Panc1 (cell line): ENCODE results near the gene HEATR5A. TPM values are rescaled to one million over a fixed set of nuclear protein-coding genes. Genes with fewer than 3 reads are reported as not detected.

ENCODE experiments used
- ATAC-seq: fragments of 200-7000 bp; cut with Tn5 transposase; 2 replicates; pipeline ENCODE4 v1.9.1; 2020; ENCODE audit warnings: mild to moderate bottlenecking, moderate library complexity
- BruUV-seq: library from RNA; stranded (reverse); fragments of 400-500 nt; replicated peaks from 2 replicates; lab custom pipeline; 2021; lab: Mats Ljungman, UMichigan
- CTCF ChIA-PET: fragments of 300-600 bp; sonication (Branson Sonifier 250); formaldehyde crosslinking; loops from one replicate; lab custom pipeline; 2022; ENCODE audit warnings: antibody characterized with exemption; lab: Charles Lee
- POLR2A ChIA-PET: fragments of 300-600 bp; sonication (Branson Sonifier 250); formaldehyde crosslinking; loops from one replicate; lab custom pipeline; 2022; ENCODE audit warnings: antibody characterized with exemption; lab: Charles Lee
- DNase-seq: peaks from one replicate; pipeline ENCODE4 v3.0.0-alpha.2; 2010; ENCODE audit warnings: low read depth, low spot score
- H3K27ac ChIP-seq: 2 replicates; pipeline ENCODE4 v1.5.1; 2011; ENCODE audit warnings: mild to moderate bottlenecking, low read length, inconsistent platforms
- H3K27me3 ChIP-seq: fragments of 200-500 bp; sonication (Bioruptor generic); 2 replicates; pipeline ENCODE4 v1.6.0; 2014; ENCODE audit warnings: low read length, inconsistent platforms; ENCODE audit not compliant: control insufficient read depth, insufficient read depth
- H3K36me3 ChIP-seq: fragments of 200-500 bp; sonication (Bioruptor generic); 2 replicates; pipeline ENCODE4 v1.5.1; 2014; ENCODE audit warnings: inconsistent platforms, mild to moderate bottlenecking, low read length, moderate library complexity; ENCODE audit not compliant: control insufficient read depth, insufficient read depth
- H3K4me1 ChIP-seq: 2 replicates; pipeline ENCODE4 v1.5.1; 2011; ENCODE audit warnings: inconsistent platforms, mild to moderate bottlenecking, low read length, moderate library complexity; ENCODE audit not compliant: control insufficient read depth, insufficient read depth
- H3K4me3 ChIP-seq, 2 experiments: 2 replicates each; pipeline ENCODE4 v1.5.1; 2011 to 2012; ENCODE audit warnings: low read depth in 2 of 2, low read length in 2 of 2, mild to moderate bottlenecking in 2 of 2, inconsistent platforms in 1 of 2, moderate library complexity in 1 of 2
- H3K9me3 ChIP-seq: fragments of 200-500 bp; sonication (Bioruptor generic); 2 replicates; pipeline ENCODE4 v1.5.1; 2014; ENCODE audit warnings: low read depth, mild to moderate bottlenecking, inconsistent platforms, low read length, moderate library complexity; ENCODE audit not compliant: control insufficient read depth, insufficient read depth
- CTCF ChIP-seq: fragments of 450-650 bp; IDR thresholded peaks from 2 replicates; pipeline ENCODE4 v1.5.1; 2017; ENCODE audit warnings: mild to moderate bottlenecking
- POLR2AphosphoS5 ChIP-seq: IDR thresholded peaks from 2 replicates; pipeline ENCODE4 v1.6.1; 2012; ENCODE audit warnings: mild to moderate bottlenecking, low read depth, low read length, moderate library complexity
- REST ChIP-seq, 2 experiments: IDR thresholded peaks; 2 replicates each; pipeline ENCODE4 v1.6.1; 2011 to 2012; ENCODE audit warnings: low read depth in 2 of 2, control low read depth in 1 of 2, low read length in 1 of 2, mild to moderate bottlenecking in 1 of 2, moderate library complexity in 1 of 2; ENCODE audit not compliant: insufficient read depth in 1 of 2
- SIN3A ChIP-seq: IDR thresholded peaks from 2 replicates; pipeline ENCODE4 v1.6.1; 2012; ENCODE audit warnings: low read depth, mild to moderate bottlenecking, low read length, moderate library complexity, borderline replicate concordance; ENCODE audit not compliant: insufficient read depth
- TCF7L2 ChIP-seq: IDR thresholded peaks from 2 replicates; pipeline ENCODE4 v1.6.1; 2011; ENCODE audit warnings: mild to moderate bottlenecking, low read depth, low read length, inconsistent platforms
- in situ Hi-C: cut with HindIII; loops from 2 replicates; pipeline ENCODE4 v1.10.0; 2016; ENCODE audit warnings: low sequenced_read_pairs, low pct_unique_long_range_greater_than_20kb
- intact Hi-C: fragments of 100-400 bp; cut with micrococcal nuclease; formaldehyde crosslinking; loops from one replicate; pipeline ENCODE4 v1.10.0; 2022; ENCODE audit not compliant: unreplicated experiment
- total RNA-seq: library from RNA; stranded (reverse); gene quantifications from one replicate; pipeline ENCODE4 v1.2.1, GENCODE V29; 2021; ENCODE audit not compliant: unreplicated experiment

The HEATR5A gene
- total RNA-seq, 1 experiment from 2014 or later, result 22.0 TPM

- BruUV-seq, result no TSS peak
- intact Hi-C loops, result no loop called here
These were observed 79.1 kb downstream of the HEATR5A start for GRCh38 chr14:31341280-31341679.

GRCh38 chr14:31340297-31341063 is 79.9 kb downstream of the HEATR5A start:
- H3K27me3 ChIP-seq, result no peaks in the 10 kb centered on the region
- intact Hi-C loops, result no loop called here
- H3K9me3 ChIP-seq, result no peaks in the 10 kb centered on the region
- H3K4me1 ChIP-seq, result no peaks in the 10 kb centered on the region
- no peak overlapping the region for H3K27ac ChIP-seq
- TF ChIP-seq SIN3A (no peak), TCF7L2 (no peak), POLR2AphosphoS5 (no peak), CTCF (no peak)
- BruUV-seq, result no TSS peak
- H3K36me3 ChIP-seq, result no peaks in the 10 kb centered on the region
- DNase-seq (no peak), ATAC-seq (no peak)
- in situ Hi-C loops, result no loop called here
- H3K4me3 ChIP-seq, result no peak overlapping the region
- POLR2A ChIA-PET, result no interaction called here
- CTCF ChIA-PET, result no interaction called here

More at GRCh38 chr14:31341280-31341679, 79.1 kb downstream of the HEATR5A start:
- DNase-seq (no peak), ATAC-seq (no peak)
- Histone ChIP-seq H3K9me3 (no peaks in the 10 kb centered on the region), H3K27me3 (no peaks in the 10 kb centered on the region), H3K27ac (no peak overlapping the region), H3K4me1 (no peaks in the 10 kb centered on the region), H3K4me3 (no peak overlapping the region), H3K36me3 (no peaks in the 10 kb centered on the region)
- TF ChIP-seq POLR2AphosphoS5 (no peak), REST (IDR thresholded peaks at IDR 0.05; ENCODE audit: insufficient read depth in 1 of 2, low read depth in 2 of 2, low read length in 1 of 2) (no peak), SIN3A (no peak), CTCF (no peak), TCF7L2 (no peak)
- CTCF ChIA-PET, result no interaction called here
- in situ Hi-C loops, result no loop called here
- POLR2A ChIA-PET, result no interaction called here
